HUES6 (cell line): Measurements from ENCODE around the gene SDHAF2.
"Not testable (repeated sequence)": the region's sequence is repeated elsewhere in the genome, so short reads cannot be mapped to it uniquely, and the experiment has no call there.

Experiments
- H3K27ac ChIP-seq: 2 replicates; pipeline ENCODE4 v1.7.0; 2013; ENCODE audit warnings: low read depth, mild to moderate bottlenecking, low read length, inconsistent platforms
- H3K27me3 ChIP-seq: 2 replicates; pipeline ENCODE4 v1.6.1; 2013; ENCODE audit warnings: low read length; ENCODE audit not compliant: control insufficient read depth, insufficient read depth
- H3K36me3 ChIP-seq: 2 replicates; pipeline ENCODE4 v1.6.1; 2013; ENCODE audit warnings: low read length; ENCODE audit not compliant: control insufficient read depth, insufficient read depth
- H3K4me1 ChIP-seq: 2 replicates; pipeline ENCODE4 v1.6.1; 2013; ENCODE audit warnings: low read length; ENCODE audit not compliant: control insufficient read depth, insufficient read depth
- H3K4me3 ChIP-seq: 2 replicates; pipeline ENCODE4 v1.5.1; 2013; ENCODE audit warnings: low read depth, low read length
- H3K9ac ChIP-seq: one replicate; pipeline ENCODE4 v1.6.1; 2013; ENCODE audit warnings: mild to moderate bottlenecking, low read length
- H3K9me3 ChIP-seq: 2 replicates; pipeline ENCODE4 v1.6.1; 2013; ENCODE audit warnings: low read depth, low read length; ENCODE audit not compliant: control insufficient read depth, insufficient read depth

SDHAF2 gene

DNA sequence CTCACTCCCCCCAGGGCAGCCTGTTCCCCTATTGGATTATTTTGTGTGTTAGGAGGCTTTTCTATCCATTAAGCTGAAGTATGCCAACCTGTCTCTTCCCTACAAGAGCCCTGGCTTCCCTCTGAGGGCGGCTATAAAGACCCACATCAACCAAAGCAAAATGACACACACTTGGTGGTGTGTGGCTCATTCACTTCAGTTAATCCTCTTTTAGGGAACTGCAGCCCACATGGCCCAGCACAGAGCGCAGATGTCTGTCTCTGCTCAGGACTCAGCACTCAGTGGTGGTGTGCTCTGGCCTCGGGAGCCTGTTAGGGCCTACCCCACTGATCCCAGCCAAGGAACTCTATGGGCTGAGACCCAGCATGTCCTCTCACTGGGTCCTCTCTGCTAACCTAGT, 46.4 kb downstream of the SDHAF2 start:
- peaks cover 14% of the 10 kb centered on the region; the same call in 1 of the 2 replicates for H3K4me1 ChIP-seq
- H3K27me3 ChIP-seq: no peaks in the 10 kb centered on the region
- H3K9ac ChIP-seq: no peak overlapping the region
- no peaks in the 10 kb centered on the region for H3K9me3 ChIP-seq
- H3K4me3 ChIP-seq: no peak overlapping the region
- H3K36me3 ChIP-seq: no peaks in the 10 kb centered on the region
- H3K27ac ChIP-seq: no peak overlapping the region

GRCh38 chr11:61477126-61477525, 47.2 kb downstream of the SDHAF2 start:
- Histone ChIP-seq H3K9me3 (no peaks in the 10 kb centered on the region), H3K4me1 (peaks cover 21% of the 10 kb centered on the region), H3K27me3 (no peaks in the 10 kb centered on the region), H3K9ac (no peak overlapping the region), H3K4me3 (no peak overlapping the region), H3K27ac (no peak overlapping the region), H3K36me3 (no peaks in the 10 kb centered on the region)

DNA sequence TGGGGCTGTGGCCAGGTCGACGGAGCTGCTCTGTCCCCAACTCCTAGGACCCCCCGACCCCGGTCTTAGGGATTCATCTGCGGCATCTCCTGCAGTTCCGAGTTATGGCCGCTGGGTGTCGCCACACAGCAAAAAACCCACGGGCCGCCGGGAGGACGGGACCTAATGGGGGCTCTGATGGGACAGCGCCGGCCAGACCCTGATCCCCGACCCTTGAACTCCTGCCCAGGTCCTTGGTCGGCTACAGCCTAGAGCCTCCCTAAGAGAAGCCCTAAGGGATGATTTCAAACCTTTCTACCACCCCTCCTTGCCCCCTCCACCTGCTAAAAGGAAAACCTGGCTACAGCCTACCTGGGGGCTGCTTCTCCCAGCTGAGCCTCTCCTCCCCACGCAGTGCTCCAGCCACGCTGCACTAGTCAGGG, 47.8 kb downstream of the SDHAF2 start:
- no peak overlapping the region for H3K27ac ChIP-seq

GRCh38 chr11:61479360-61480058, 49.6 kb downstream of the SDHAF2 start:
- H3K9ac ChIP-seq, H3K9me3 ChIP-seq, H3K27ac ChIP-seq, H3K36me3 ChIP-seq, H3K4me3 ChIP-seq, H3K27me3 ChIP-seq: not testable (repeated sequence)
- H3K4me1 ChIP-seq: peaks cover 28% of the 10 kb centered on the region

More for the DNA sequence above, 47.8 kb downstream of the SDHAF2 start:
- H3K27me3 ChIP-seq: no peaks in the 10 kb centered on the region
- H3K4me1 ChIP-seq: peaks cover 24% of the 10 kb centered on the region
- no peaks in the 10 kb centered on the region for H3K36me3 ChIP-seq
- no peak overlapping the region for H3K9ac ChIP-seq
- H3K4me3 ChIP-seq: no peak overlapping the region
- no peaks in the 10 kb centered on the region for H3K9me3 ChIP-seq

GRCh38 chr11:61480261-61480993, 50.5 kb downstream of the SDHAF2 start:
- Histone ChIP-seq H3K36me3 (no peaks in the 10 kb centered on the region), H3K9me3 (no peaks in the 10 kb centered on the region), H3K4me1 (peaks cover 28% of the 10 kb centered on the region), H3K4me3 (no peak overlapping the region), H3K27me3 (no peaks in the 10 kb centered on the region), H3K27ac (no peak overlapping the region), H3K9ac (no peak overlapping the region)

DNA sequence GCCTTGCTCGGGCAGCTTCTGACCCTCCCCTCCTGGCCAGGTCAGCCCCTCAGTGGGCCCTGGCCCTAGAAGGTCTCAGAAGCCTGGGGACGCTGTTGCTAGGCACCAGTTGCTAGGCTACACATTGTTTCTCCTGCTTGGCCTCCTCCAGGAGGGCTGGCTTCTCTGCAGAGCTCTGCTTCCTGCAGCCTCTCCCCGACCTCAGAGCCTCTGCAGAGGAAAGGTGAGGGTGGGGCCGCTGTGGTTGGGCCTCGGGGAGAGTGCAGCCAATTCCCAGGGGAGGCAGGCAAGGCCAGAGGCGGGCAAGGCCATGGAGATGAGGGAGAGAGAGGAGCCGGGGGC, 51.0 kb downstream of the SDHAF2 start:
- Histone ChIP-seq H3K27me3 (no peaks in the 10 kb centered on the region), H3K9ac (no peak overlapping the region), H3K4me1 (peaks cover 28% of the 10 kb centered on the region), H3K9me3 (no peaks in the 10 kb centered on the region), H3K36me3 (no peaks in the 10 kb centered on the region), H3K4me3 (no peak overlapping the region), H3K27ac (no peak overlapping the region)

DNA sequence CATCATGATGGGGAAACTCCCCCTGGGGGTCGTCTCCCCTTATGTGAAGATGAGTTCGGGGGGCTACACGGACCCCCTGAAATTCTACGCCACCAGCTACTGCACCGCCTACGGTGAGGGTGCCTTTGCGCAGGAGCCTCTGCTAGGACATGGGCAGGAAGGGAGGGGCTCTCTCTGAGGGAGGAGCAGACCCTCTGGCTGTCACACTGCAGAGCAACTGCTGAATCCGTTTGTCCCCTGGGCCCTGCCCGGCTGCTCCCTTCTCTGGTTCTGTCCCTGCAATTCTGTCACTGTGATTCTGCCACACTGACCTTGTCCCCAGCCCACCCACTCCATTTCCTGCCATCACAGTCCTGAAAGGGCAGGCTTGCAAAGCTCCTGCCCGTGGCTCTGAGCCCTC, 51.9 kb downstream of the SDHAF2 start:
- Histone ChIP-seq H3K27me3 (no peaks in the 10 kb centered on the region), H3K4me1 (peaks cover 34% of the 10 kb centered on the region), H3K36me3 (no peaks in the 10 kb centered on the region), H3K4me3 (no peak overlapping the region), H3K9me3 (no peaks in the 10 kb centered on the region), H3K9ac (no peak overlapping the region), H3K27ac (no peak overlapping the region)

DNA sequence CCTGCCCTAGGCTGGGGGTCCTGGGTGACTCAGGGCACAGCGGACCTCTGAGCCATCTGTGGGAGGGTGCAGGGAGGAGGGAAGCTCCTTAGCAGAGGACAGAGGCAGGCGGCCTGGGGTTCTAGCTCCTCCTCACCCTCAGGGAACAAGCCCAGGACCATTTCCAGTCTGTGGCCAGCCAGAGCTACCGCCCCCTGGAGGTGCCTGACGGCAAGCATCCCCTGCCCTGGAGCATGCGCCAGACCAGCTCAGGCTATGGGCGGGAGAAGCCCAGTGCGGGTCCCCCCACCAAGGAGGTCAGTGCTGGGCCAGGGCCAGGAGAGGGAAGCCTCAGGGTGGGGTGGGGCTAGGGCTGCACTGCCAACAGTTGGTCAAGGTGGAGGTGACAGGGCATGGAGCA, 52.6 kb downstream of the SDHAF2 start:
- no peak overlapping the region for H3K27ac ChIP-seq
- no peaks in the 10 kb centered on the region for H3K27me3 ChIP-seq
- no peak overlapping the region for H3K4me3 ChIP-seq
- no peak overlapping the region for H3K9ac ChIP-seq
- no peaks in the 10 kb centered on the region for H3K9me3 ChIP-seq
- peaks cover 32% of the 10 kb centered on the region for H3K4me1 ChIP-seq
- no peaks in the 10 kb centered on the region for H3K36me3 ChIP-seq

DNA sequence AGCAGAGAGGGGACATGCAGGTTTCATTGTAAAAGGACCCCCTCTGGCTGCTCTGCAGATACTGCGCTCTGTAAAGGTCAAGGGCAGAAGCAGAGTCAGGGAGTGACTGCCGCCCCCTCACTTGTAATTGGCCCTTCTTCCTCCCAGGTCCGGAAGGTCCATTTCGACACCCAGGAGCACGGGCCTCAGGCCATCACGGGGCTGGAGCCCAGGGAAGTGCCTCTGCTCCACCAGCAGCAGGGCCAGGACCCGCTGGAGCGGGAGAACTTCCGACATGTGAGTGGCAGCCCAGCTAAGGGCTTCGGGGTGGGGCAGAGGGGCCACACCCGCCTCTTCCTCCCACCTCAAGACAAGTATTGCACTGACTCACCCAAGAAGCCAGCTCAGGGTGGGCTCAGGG, 54.6 kb downstream of the SDHAF2 start:
- no peak overlapping the region for H3K27ac ChIP-seq
- H3K9me3 ChIP-seq: no peaks in the 10 kb centered on the region
- H3K36me3 ChIP-seq: no peaks in the 10 kb centered on the region
- H3K9ac ChIP-seq: no peak overlapping the region
- H3K4me3 ChIP-seq: no peak overlapping the region
- H3K4me1 ChIP-seq: peaks cover 40% of the 10 kb centered on the region
- H3K27me3 ChIP-seq: no peaks in the 10 kb centered on the region

- H3K9me3 ChIP-seq: no peaks in the 10 kb centered on the region
- peaks cover 46% of the 10 kb centered on the region for H3K4me1 ChIP-seq
- H3K4me3 ChIP-seq: no peak overlapping the region
- H3K36me3 ChIP-seq: no peaks in the 10 kb centered on the region
- H3K9ac ChIP-seq: no peak overlapping the region
- no peak overlapping the region for H3K27ac ChIP-seq
- no peaks in the 10 kb centered on the region for H3K27me3 ChIP-seq
Measured at GRCh38 chr11:61485080-61485479, 55.2 kb downstream of the SDHAF2 start.

GRCh38 chr11:61486011-61486620, 56.2 kb downstream of the SDHAF2 start:
- H3K36me3 ChIP-seq: no peaks in the 10 kb centered on the region
- no peaks in the 10 kb centered on the region for H3K9me3 ChIP-seq
- peaks cover 45% of the 10 kb centered on the region for H3K4me1 ChIP-seq
- no peaks in the 10 kb centered on the region for H3K27me3 ChIP-seq
- no peak overlapping the region for H3K4me3 ChIP-seq
- H3K9ac ChIP-seq: no peak overlapping the region
- no peak overlapping the region for H3K27ac ChIP-seq
